GM12878 (cell line): ENCODE results near the gene EPHA10. TPM values are rescaled to one million over a fixed set of nuclear protein-coding genes. Genes with fewer than 3 reads are reported as not detected.

Experiments
- ATAC-seq: fragments of 200-7000 bp; cut with Tn5 transposase; 3 replicates; pipeline ENCODE4 v1.9.1; 2020; ENCODE audit warnings: mild to moderate bottlenecking, moderate library complexity
- BruUV-seq: library from RNA; stranded (reverse); fragments of 400-500 nt; replicated peaks from 2 replicates; lab custom pipeline; 2021; lab: Mats Ljungman, UMichigan
- CTCF ChIA-PET: fragments of 300-600 bp; sonication (Branson Sonifier 250); formaldehyde crosslinking; extraction: SDS; loops from one replicate; lab custom pipeline; 2021; ENCODE audit warnings: inconsistent platforms; lab: Yijun Ruan, JAX
- POLR2A ChIA-PET: fragments of 350-600 bp; formaldehyde crosslinking; extraction: SDS; loops from one replicate; lab custom pipeline; 2021; ENCODE audit warnings: inconsistent platforms; lab: Charles Lee
- RAD21 ChIA-PET: fragments of 300-600 bp; sonication (Branson Sonifier 250); formaldehyde crosslinking; loops from one replicate; lab custom pipeline; 2023; ENCODE audit warnings: antibody characterized with exemption; ENCODE audit not compliant: unreplicated experiment; lab: Charles Lee
- SMC1A ChIA-PET: fragments of 300-600 bp; sonication (Branson Sonifier 250); formaldehyde crosslinking; loops from one replicate; lab custom pipeline; 2023; ENCODE audit not compliant: unreplicated experiment, uncharacterized antibody; lab: Charles Lee
- DNase-seq: peaks from one replicate; pipeline ENCODE4 v3.0.0-alpha.2; 2011; ENCODE audit warnings: low read depth, low spot score
- FAIRE-seq: peaks from 3 replicates; lab custom pipeline; 2011; peaks lifted over from hg19 to GRCh38; lab: Jason Lieb, UNC
- H2AFZ ChIP-seq: 2 replicates; pipeline ENCODE4 v1.6.0; 2011; ENCODE audit warnings: low read depth, low read length, control low read depth; ENCODE audit not compliant: control insufficient read depth
- H3K27ac ChIP-seq: 2 replicates; pipeline ENCODE4 v1.5.1; 2011; ENCODE audit warnings: control low read depth; ENCODE audit not compliant: control insufficient read depth, insufficient read depth
- H3K27me3 ChIP-seq, 2 experiments: replicated peaks in 1 of 2; 2 replicates each; pipeline versions ENCODE4 v1.6.0 to v1.6.1; 2011; ENCODE audit warnings: low read length in 1 of 2; ENCODE audit not compliant: control insufficient read depth in 2 of 2, insufficient read depth in 2 of 2
- H3K36me3 ChIP-seq, 2 experiments: 2 replicates each; pipeline ENCODE4 v1.5.1; 2011; ENCODE audit warnings: low read length in 1 of 2; ENCODE audit not compliant: control insufficient read depth in 2 of 2, insufficient read depth in 2 of 2
- H3K4me1 ChIP-seq: 2 replicates; pipeline ENCODE4 v1.6.1; 2011; ENCODE audit warnings: mild to moderate bottlenecking, low read length, moderate library complexity, mixed read lengths; ENCODE audit not compliant: control insufficient read depth, insufficient read depth
- H3K4me2 ChIP-seq: 2 replicates; pipeline ENCODE4 v1.6.0; 2011; ENCODE audit warnings: control low read depth; ENCODE audit not compliant: control insufficient read depth, insufficient read depth
- H3K4me3 ChIP-seq: fragments of 200-600 bp; sonication (generic); 2 replicates; pipeline ENCODE4 v1.5.1; 2016
- H3K79me2 ChIP-seq: 2 replicates; pipeline ENCODE4 v1.6.0; 2011; ENCODE audit warnings: low read length; ENCODE audit not compliant: control insufficient read depth, insufficient read depth
- H3K9ac ChIP-seq: 2 replicates; pipeline ENCODE4 v1.8.0; 2011; ENCODE audit warnings: low read length, control low read depth, mixed read lengths; ENCODE audit not compliant: control insufficient read depth, insufficient read depth
- H3K9me3 ChIP-seq: replicated peaks from 3 replicates; pipeline ENCODE4 v1.5.1; 2011; ENCODE audit warnings: mild to moderate bottlenecking, low read length; ENCODE audit not compliant: control insufficient read depth, insufficient read depth
- H4K20me1 ChIP-seq: 2 replicates; pipeline ENCODE4 v1.6.0; 2011; ENCODE audit not compliant: control insufficient read depth, insufficient read depth
- ATF7 ChIP-seq: fragments of 450-650 bp; IDR thresholded peaks from 2 replicates; pipeline ENCODE4 v1.6.1; 2016; ENCODE audit warnings: low read depth, mild to moderate bottlenecking
- CEBPB ChIP-seq, 2 experiments: fragments of 150-350 bp in 1 of 2; IDR thresholded peaks; 2 replicates each; pipeline ENCODE4 v1.6.1; 2012 to 2014; ENCODE audit warnings: low read depth in 2 of 2, low read length in 2 of 2, borderline replicate concordance in 1 of 2, inconsistent platforms in 1 of 2
- CHD1 ChIP-seq: IDR thresholded peaks from 2 replicates; pipeline ENCODE4 v1.6.1; 2012; ENCODE audit warnings: low read depth, low read length, improper control_type of control experiment
- CREB1 ChIP-seq: IDR thresholded peaks from 2 replicates; pipeline ENCODE4 v1.6.1; 2012; ENCODE audit warnings: low read depth, mild to moderate bottlenecking, inconsistent platforms
- EGR1 ChIP-seq, 2 experiments: IDR thresholded peaks; 1 replicate in 1 of 2; 2 replicates in 1 of 2; pipeline ENCODE4 v1.6.1; 2011 to 2012; ENCODE audit warnings: low read depth in 2 of 2, low read length in 2 of 2, borderline replicate concordance in 1 of 2, mild to moderate bottlenecking in 1 of 2, moderate library complexity in 1 of 2
- ETV6 ChIP-seq, 2 experiments: fragments of 450-650 bp in 1 of 2; IDR thresholded peaks in 1 of 2; conservative IDR thresholded peaks in 1 of 2; 2 replicates each; pipeline ENCODE4 v1.6.1; 2014; ENCODE audit warnings: antibody characterized with exemption in 1 of 2, borderline replicate concordance in 1 of 2, low read depth in 1 of 2, mild to moderate bottlenecking in 1 of 2, moderate library complexity in 1 of 2
- MYC ChIP-seq: IDR thresholded peaks from 2 replicates; pipeline ENCODE4 v1.6.1; 2011; ENCODE audit warnings: mild to moderate bottlenecking, low read length, moderate library complexity, inconsistent platforms; ENCODE audit not compliant: insufficient read depth, insufficient replicate concordance, insufficient read length, severe bottlenecking
- NFYB ChIP-seq: IDR thresholded peaks from 2 replicates; pipeline ENCODE4 v1.6.1; 2011; ENCODE audit warnings: low read depth, mild to moderate bottlenecking, low read length, improper control_type of control experiment, moderate library complexity; ENCODE audit not compliant: insufficient read depth
- POLR2AphosphoS5 ChIP-seq: IDR thresholded peaks from 2 replicates; pipeline ENCODE4 v1.6.1; 2011; ENCODE audit warnings: mild to moderate bottlenecking, low read length, inconsistent platforms
- POU2F2 ChIP-seq: IDR thresholded peaks from 3 replicates; pipeline ENCODE4 v1.6.1; 2011; ENCODE audit warnings: low read depth, mild to moderate bottlenecking, low read length, borderline replicate concordance
- RAD51 ChIP-seq: fragments of 450-650 bp; IDR thresholded peaks from 2 replicates; pipeline ENCODE4 v1.6.1; 2016; ENCODE audit warnings: moderate library complexity, mild to moderate bottlenecking, inconsistent platforms
- STAT3 ChIP-seq: IDR thresholded peaks from 2 replicates; pipeline ENCODE4 v1.6.1; 2011; ENCODE audit warnings: low read depth, low read length, improper control_type of control experiment
- TCF3 ChIP-seq: IDR thresholded peaks from 2 replicates; pipeline ENCODE4 v1.6.1; 2012; ENCODE audit warnings: low read depth, mild to moderate bottlenecking, low read length, borderline replicate concordance; ENCODE audit not compliant: insufficient read depth
- YY1 ChIP-seq: IDR thresholded peaks from 2 replicates; pipeline ENCODE4 v1.6.1; 2011; ENCODE audit warnings: low read depth, mild to moderate bottlenecking, low read length
- WGBS: methylation state at CpG from one replicate; pipeline ENCODE4 v1.1.6; 2016; ENCODE audit warnings: low lambda C conversion rate; ENCODE audit not compliant: insufficient replicate concordance, insufficient coverage; ENCODE audit errors: missing lambda C conversion rate; 5-methylcytosine and 5-hydroxymethylcytosine counted together
- in situ Hi-C: fragments of 300-500 bp; cut with MboI; formaldehyde crosslinking; loops from 9 replicates; pipeline ENCODE4 v1.14.3; 2018; ENCODE audit warnings: mixed read lengths
- intact Hi-C: fragments of 100-400 bp; cut with micrococcal nuclease; formaldehyde crosslinking; loops from one replicate; pipeline ENCODE4 v1.14.2; 2022; ENCODE audit not compliant: unreplicated experiment
- polyA plus RNA-seq, 11 experiments: library from polyadenylated mRNA; depleted of rRNA in 4 of 11; unstranded in 6 of 11; stranded (reverse) in 5 of 11; fragments of >200 nt; fragmentation: Nextera tagmentation in 4 of 11; fragmentation: Illumina TruSeq in 1 of 11; extraction: Ambion mirVana in 4 of 11; extraction: Trizol in 1 of 11; gene quantifications; 1 replicate in 1 of 11; 2 replicates in 10 of 11; pipeline versions ENCODE4 v1.2.1 to v1.2.3, GENCODE V29; 2011 to 2016; ENCODE audit warnings: inconsistent platforms in 2 of 11, missing spikeins in 2 of 11, low read depth in 1 of 11
- total RNA-seq, 4 experiments: library from RNA; depleted of rRNA in 3 of 4; stranded (reverse); fragments of >200 nt in 3 of 4; fragmentation: Illumina TruSeq in 1 of 4; extraction: Trizol in 1 of 4; gene quantifications; 2 replicates each; pipeline versions ENCODE4 v1.2.1 to v1.2.3, GENCODE V29; 2013 to 2021
- TF ChIP-seq, protein P1 (sequence below): IDR thresholded peaks from 2 replicates; pipeline ENCODE4 v1.6.1; 2012; ENCODE audit warnings: low read length, inconsistent platforms
- TF ChIP-seq, protein P2 (sequence below): fragments of 450-650 bp; formaldehyde crosslinking; IDR thresholded peaks from 2 replicates; pipeline ENCODE4 v1.4.0; 2020; ENCODE audit warnings: mild to moderate bottlenecking, moderate library complexity
- TF ChIP-seq, protein P3 (sequence below): IDR thresholded peaks from 2 replicates; pipeline ENCODE4 v1.6.1; 2012; ENCODE audit warnings: low read depth, low read length, improper control_type of control experiment

The EPHA10 gene
- total and polyA plus RNA-seq, 10 of the 15 experiments (the other 5 are each of a cell fraction or from before 2014, with no cell fraction given): 0.05 to 0.06 TPM; not detected in 8

DNA sequence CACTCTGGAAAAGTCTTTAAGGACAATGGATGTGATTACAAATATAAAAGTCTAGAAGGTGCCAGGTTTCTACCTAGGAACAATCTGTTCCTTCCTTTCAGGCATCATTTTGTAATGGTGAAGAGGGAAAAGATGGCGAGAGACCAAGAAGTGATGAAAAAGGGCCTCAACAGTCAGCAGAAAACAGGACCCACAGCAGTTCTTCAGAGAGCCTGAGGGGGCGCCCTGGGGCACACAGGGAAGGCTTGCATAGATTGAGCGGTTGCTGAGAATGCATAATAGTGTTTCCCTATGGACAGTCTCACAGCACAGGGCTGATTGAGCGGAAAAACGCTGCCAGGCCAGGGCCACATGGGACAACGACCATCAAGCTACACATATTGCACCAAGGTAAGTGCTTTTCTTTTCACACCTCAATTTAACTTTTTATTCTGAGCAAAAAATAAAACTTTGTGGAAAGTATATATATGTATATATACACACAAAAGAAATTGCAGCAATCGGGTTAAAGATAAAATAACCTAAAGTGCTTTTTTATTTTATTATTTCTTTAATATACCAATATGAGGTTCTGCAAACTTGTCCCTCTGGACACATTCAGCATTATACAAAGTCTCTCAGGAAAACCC lies 46.2 kb upstream of the EPHA10 start:
- FAIRE-seq (peak; percentile 93), ATAC-seq (peak; percentile 64), DNase-seq (no peak)
- Histone ChIP-seq H3K27ac (no peak overlapping the region), H3K4me3 (no peak overlapping the region), H3K36me3 (peaks cover 9 to 11% of the 10 kb centered on the region in 2 experiments; a peak in 3 of 4 replicates), H3K79me2 (peaks cover 25% of the 10 kb centered on the region), H3K4me2 (no peak overlapping the region), H3K27me3 (no peaks in the 10 kb centered on the region), H3K9me3 (no peaks in the 10 kb centered on the region), H2AFZ (no peak overlapping the region), H3K9ac (no peak overlapping the region), H4K20me1 (no peaks in the 10 kb centered on the region), H3K4me1 (peaks cover 11% of the 10 kb centered on the region)
- CTCF ChIA-PET: interaction anchor here (0.9 to 2.9 kb wide), 3 partner anchors 26 to 49 kb away, joined by 3 to 13 read pairs (median 3); partner anchors contain the start of gene MTF1
- intact Hi-C loops: loop anchor here (1.0 kb wide), 1 partner anchor 48 kb away; the partner anchor contains the start of gene MTF1
- RAD21 ChIA-PET: no interaction called here
- SMC1A ChIA-PET: interaction anchor here (0.7 kb wide), 1 partner anchor 48 kb away, joined by 3 read pairs; the partner anchor contains the start of gene MTF1
- BruUV-seq: no TSS peak
- POLR2A ChIA-PET: no interaction called here
- in situ Hi-C loops: no loop called here
- 22% methylated on average over 7 of the region's 7 CpGs for WGBS
- peak; percentile 28; the same call in 1 of the 2 replicates for TF ChIP-seq CREB1
- no peak for TF ChIP-seq CHD1
- no peak for TF ChIP-seq EGR1 (IDR thresholded peaks at IDR 0.05; ENCODE audit: borderline replicate concordance in 1 of 2, low read depth in 2 of 2, low read length in 2 of 2)
- peak; percentile 77; the same call in 1 of the 2 replicates for TF ChIP-seq YY1
- no peak for TF ChIP-seq MYC
- no peak for TF ChIP-seq ATF7
- TF ChIP-seq, protein P1, sequence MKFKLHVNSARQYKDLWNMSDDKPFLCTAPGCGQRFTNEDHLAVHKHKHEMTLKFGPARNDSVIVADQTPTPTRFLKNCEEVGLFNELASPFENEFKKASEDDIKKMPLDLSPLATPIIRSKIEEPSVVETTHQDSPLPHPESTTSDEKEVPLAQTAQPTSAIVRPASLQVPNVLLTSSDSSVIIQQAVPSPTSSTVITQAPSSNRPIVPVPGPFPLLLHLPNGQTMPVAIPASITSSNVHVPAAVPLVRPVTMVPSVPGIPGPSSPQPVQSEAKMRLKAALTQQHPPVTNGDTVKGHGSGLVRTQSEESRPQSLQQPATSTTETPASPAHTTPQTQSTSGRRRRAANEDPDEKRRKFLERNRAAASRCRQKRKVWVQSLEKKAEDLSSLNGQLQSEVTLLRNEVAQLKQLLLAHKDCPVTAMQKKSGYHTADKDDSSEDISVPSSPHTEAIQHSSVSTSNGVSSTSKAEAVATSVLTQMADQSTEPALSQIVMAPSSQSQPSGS: no peak
- no peak for TF ChIP-seq POLR2AphosphoS5
- TF ChIP-seq, protein P2, sequence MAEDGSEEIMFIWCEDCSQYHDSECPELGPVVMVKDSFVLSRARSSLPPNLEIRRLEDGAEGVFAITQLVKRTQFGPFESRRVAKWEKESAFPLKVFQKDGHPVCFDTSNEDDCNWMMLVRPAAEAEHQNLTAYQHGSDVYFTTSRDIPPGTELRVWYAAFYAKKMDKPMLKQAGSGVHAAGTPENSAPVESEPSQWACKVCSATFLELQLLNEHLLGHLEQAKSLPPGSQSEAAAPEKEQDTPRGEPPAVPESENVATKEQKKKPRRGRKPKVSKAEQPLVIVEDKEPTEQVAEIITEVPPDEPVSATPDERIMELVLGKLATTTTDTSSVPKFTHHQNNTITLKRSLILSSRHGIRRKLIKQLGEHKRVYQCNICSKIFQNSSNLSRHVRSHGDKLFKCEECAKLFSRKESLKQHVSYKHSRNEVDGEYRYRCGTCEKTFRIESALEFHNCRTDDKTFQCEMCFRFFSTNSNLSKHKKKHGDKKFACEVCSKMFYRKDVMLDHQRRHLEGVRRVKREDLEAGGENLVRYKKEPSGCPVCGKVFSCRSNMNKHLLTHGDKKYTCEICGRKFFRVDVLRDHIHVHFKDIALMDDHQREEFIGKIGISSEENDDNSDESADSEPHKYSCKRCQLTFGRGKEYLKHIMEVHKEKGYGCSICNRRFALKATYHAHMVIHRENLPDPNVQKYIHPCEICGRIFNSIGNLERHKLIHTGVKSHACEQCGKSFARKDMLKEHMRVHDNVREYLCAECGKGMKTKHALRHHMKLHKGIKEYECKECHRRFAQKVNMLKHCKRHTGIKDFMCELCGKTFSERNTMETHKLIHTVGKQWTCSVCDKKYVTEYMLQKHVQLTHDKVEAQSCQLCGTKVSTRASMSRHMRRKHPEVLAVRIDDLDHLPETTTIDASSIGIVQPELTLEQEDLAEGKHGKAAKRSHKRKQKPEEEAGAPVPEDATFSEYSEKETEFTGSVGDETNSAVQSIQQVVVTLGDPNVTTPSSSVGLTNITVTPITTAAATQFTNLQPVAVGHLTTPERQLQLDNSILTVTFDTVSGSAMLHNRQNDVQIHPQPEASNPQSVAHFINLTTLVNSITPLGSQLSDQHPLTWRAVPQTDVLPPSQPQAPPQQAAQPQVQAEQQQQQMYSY: no peak
- no peak for TF ChIP-seq RAD51
- peak; percentile 64; the same call in 1 of the 3 replicates for TF ChIP-seq POU2F2
- no peak for TF ChIP-seq ETV6 (conservative IDR thresholded peaks at IDR 0.05 in 1 of 2, IDR thresholded peaks at IDR 0.05 in 1 of 2; ENCODE audit: borderline replicate concordance in 1 of 2, low read depth in 1 of 2)
- TF ChIP-seq TCF3: no peak
- no peak for TF ChIP-seq CEBPB (IDR thresholded peaks at IDR 0.05; ENCODE audit: borderline replicate concordance in 1 of 2, low read depth in 2 of 2, low read length in 2 of 2)
- TF ChIP-seq, protein P3, sequence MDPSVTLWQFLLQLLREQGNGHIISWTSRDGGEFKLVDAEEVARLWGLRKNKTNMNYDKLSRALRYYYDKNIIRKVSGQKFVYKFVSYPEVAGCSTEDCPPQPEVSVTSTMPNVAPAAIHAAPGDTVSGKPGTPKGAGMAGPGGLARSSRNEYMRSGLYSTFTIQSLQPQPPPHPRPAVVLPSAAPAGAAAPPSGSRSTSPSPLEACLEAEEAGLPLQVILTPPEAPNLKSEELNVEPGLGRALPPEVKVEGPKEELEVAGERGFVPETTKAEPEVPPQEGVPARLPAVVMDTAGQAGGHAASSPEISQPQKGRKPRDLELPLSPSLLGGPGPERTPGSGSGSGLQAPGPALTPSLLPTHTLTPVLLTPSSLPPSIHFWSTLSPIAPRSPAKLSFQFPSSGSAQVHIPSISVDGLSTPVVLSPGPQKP: no peak
- TF ChIP-seq STAT3: no peak
- TF ChIP-seq NFYB: no peak
